ENCODE results near the gene EPYC.

The EPYC gene, protein sequence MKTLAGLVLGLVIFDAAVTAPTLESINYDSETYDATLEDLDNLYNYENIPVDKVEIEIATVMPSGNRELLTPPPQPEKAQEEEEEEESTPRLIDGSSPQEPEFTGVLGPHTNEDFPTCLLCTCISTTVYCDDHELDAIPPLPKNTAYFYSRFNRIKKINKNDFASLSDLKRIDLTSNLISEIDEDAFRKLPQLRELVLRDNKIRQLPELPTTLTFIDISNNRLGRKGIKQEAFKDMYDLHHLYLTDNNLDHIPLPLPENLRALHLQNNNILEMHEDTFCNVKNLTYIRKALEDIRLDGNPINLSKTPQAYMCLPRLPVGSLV

DNA sequence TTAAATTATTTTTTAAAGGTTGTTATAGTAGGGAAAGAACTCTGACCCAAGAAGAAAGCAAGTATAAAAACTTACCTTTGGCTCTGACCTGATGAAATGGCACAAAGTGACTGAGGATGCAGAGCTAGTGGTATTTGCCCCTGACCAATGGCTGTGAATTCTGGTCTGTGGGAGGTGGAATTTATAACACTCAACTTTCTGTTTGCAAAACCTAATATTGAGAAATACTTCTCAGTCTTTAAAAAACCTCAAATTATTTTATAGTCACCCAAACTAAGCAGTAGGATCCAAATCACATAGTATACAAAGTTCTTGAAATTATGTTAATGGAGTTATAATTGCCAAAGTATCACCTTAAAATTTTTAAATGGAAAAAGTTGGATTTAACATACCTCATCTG lies at the start of gene EPYC:
EPYC (minus strand) TSS at position 101 of the 400 bp plus-strand sequence. CDS start 2,407 bp downstream, outside the sequence.
- no peak for DNase-seq (ENCODE audit: low read depth in 2 of 2, low spot score in 1 of 2)

DNA sequence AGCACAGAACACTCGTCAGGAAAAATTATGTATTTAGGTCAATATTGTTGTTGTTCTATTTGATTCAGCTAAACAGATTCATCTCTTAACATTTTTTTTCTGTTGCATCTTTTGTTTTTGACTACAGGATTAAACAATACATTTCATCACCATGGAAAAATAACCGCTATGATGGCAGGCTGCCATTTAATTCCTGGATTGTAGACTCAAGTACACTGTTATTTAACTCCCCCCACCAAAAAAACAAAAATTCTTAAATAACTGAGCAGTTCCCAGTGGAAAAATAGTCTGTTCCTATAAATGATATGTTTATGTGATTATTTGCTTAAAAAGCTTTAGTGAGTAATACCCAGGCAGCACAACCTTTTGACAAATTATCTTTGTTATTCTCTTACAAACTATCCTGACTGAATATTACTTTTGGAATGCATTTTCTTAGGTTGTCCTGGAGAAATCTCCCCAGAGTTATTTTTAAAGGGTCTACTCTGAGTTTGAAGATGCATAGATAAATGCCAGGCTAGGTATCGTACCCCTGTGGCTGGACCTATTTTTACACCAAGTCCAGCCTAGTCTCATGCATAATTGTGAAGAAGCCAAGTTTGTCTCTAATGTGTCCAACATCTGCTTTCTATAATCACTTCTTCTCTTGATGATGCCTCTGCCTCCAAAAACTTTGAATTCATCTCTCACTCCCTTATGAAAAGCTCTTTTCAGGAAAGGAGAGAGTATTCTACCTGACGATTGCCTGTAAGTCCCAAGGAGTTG lies 49.4 kb upstream of the EPYC start:
- no peak for DNase-seq (ENCODE audit: low read depth in 2 of 2, low spot score in 1 of 2)

DNA sequence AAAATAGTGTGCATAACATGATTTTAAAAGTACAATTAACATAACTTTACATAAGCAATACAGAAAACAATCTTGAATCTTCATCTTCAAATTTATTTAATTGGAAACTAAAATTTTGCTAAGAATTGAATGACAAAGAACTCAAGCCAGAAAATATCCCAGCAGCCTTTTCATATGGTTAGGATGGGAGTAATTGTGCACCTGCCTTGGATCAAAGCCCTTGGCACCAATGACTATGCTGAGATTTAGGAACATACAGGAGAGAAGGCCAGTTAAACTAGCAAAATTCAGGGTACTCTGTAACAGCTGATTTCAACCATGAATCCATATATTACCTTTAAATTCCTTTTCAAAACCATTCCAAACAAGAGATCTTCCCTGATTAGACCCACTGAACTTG lies 47.3 kb upstream of the EPYC start:
- DNase-seq (ENCODE audit: low read depth in 2 of 2, low spot score in 1 of 2) = no peak

DNA sequence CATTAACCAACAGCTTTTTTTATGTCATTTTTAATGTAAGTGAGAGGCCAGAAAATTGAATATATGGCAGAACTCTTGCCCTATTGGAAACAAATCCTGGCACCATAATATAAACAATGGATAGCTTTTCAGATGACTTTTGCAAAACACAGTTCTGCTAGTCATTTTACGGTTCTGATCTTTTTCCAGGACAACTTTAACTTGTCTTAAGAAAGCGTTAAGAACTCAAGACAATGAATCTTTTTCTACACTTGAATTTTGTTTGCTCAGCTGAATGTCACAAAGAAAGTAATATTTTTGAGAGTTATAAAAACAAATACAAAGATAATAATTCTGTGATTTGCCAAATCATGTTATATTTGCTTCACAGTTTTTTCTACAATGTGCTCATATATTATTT lies 39.8 kb upstream of the EPYC start:
- DNase-seq (ENCODE audit: low read depth in 2 of 2, low spot score in 1 of 2) = no peak

DNA sequence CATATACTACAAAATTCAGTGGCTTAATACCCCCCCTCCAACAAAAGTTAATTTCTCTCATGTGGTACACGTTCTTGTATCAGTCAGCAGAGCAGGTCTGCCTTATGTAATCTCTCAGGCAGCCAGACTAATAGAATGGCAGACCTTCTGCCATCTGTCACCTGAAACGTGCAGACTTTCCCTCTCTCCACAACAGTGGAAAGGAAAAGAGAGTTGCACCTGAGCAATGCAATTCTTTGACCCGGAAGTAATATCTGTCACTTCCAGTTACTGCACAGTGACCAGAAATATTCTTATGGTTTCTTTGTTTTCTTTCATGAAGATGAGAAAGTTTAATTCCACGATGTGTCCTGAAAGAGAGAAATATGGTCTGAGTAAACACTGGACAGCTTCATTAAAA lies 38.6 kb upstream of the EPYC start:
- no peak for DNase-seq (ENCODE audit: low read depth in 2 of 2, low spot score in 1 of 2)

DNA sequence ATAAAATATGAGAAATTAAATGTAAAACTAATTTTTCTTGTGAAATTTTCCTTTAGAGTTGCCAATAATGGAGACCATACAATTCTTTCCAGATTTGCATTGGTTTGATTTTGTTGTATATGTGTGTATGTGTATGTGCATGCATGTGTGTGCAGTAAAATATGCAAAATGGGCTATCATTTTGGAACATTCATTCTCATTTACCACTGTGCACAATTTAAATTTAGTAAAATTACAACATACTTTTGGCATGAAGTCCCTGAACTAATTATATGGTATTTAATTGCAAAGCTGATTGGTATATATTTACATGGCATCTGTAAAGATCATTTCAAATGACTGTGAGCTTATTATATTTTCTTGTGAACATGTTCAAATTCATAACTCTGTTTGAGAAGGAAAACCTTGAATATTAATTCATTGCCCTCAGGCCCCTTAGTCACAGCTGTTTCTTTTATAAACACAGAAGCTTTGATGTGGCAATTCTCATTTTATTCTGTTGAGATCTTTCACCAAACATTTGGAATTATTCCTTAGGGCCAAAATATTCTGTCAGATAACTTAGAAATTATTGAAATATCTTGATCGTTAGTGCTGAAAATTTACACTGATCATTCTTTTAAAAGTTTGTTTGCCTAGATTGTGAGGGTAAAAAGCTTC lies 35.5 kb upstream of the EPYC start:
- no peak for DNase-seq (ENCODE audit: low read depth in 2 of 2, low spot score in 1 of 2)

DNA sequence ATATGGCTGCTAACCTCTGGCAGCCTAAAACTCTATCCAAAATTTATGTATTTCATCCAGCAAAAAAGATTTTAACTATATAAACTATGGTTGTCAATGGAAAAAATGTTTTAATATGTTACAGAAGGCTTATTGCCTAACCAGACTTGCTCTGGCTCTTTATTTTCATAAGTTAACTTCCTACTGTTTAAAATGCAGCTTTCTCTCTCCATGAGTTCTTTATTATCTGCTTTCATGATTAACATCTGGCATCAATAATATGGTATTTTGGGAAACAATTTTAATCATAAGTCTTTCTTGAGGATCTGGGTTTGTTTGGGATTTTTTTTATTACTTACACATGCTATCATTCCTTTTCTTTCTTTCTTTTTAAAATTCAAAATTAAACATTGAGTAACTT lies 32.5 kb upstream of the EPYC start:
- no peak for DNase-seq (ENCODE audit: low read depth in 2 of 2, low spot score in 1 of 2)

DNA sequence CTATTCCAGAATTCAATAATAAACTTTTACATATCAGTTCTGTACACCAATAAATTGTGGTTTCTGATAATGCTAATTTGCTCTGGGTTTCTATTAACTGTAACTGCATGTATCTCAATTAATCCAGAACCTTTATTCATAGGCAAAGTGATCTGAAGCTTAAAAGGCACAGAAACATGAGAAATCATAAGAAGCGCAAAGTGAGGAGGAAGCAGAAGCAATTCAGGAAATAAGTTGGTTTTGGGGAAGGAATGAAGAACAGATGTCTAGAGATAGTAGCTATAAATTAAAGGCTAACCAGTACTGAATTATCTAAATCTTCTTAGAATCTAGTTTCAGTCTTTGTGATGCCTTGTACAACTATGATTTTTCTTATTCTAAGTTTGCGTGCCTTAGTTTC lies 28.5 kb upstream of the EPYC start:
- DNase-seq (ENCODE audit: low read depth in 2 of 2, low spot score in 1 of 2) = no peak

GRCh38 chr12:91023326-91024004 lies 18.7 kb upstream of the EPYC start:
- no peak for DNase-seq (ENCODE audit: low read depth in 2 of 2, low spot score in 1 of 2)

DNA sequence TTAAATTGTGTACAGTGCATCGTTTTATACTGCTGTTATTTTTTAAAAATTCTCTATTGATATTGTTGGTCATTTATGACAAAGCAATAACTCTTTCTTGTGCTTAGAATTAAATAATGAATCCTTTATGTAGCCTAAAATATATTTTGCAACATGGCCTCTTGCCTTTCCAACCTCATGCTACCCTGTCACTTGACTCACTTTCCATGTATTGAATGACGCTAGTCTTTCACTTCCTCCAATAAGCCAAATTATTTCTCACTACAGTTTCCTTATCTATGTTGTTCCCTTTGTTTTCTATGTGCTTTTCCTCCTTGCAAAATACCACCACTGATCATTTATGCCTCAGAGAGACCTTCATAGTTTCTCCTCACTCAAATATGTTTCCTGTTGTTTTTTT lies 16.3 kb upstream of the EPYC start:
- DNase-seq (ENCODE audit: low read depth in 2 of 2, low spot score in 1 of 2) = no peak

DNA sequence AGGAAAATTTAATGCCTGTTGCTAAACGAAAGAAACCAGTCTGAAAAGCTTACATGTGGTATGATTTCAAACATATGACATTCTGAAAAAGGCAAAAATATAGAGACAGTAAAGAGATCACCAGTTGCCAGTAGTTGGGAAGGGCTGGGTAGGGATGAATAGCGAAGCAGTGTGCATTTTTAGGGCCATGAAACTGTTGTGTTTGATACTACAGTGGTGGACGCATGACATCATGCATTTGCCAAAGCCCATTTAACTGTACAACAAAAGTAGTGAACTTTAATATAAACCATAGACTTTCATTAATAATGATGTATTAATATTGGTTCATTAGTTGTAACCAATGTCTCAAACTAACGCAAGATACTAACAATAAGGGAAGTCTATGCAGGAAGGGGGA lies 14.7 kb upstream of the EPYC start:
- DNase-seq (ENCODE audit: low read depth in 2 of 2, low spot score in 1 of 2) = no peak

GRCh38 chr12:91017511-91018263 lies 12.9 kb upstream of the EPYC start:
- no peak for DNase-seq (ENCODE audit: low read depth in 2 of 2, low spot score in 1 of 2)

- DNase-seq (ENCODE audit: low read depth in 2 of 2, low spot score in 1 of 2) = no peak
Observed at GRCh38 chr12:91017043-91017442, 12.3 kb upstream of the EPYC start.

DNA sequence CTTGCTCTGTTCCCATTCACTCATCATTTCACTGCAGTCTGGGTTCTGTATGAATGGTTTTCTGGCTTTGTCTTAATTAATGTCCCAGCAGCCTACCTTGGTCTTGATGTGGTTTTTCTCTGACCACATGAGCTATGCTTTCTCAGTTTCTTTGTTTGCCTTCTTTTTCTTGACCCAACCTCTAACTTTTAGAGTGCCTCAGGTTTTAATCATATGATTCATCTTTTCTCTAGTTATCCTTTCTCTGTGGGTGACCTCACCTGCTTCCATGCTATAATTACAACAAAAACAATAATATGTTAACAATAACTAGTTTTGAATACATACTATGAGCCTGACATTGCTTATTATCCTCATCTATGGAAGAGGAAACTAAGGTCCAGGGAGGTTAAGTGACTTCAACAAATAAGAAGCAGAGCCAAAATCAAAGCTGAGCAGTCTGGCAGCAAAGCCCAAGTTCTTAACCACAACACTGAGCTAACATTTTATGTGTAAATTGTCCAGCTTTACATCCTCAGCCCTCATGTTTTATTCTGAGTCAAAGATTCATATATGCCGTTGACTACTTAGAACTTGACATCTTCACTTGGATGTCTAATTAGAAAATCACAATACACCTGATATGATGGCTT lies 4.7 kb upstream of the EPYC start:
- no peak for DNase-seq (ENCODE audit: low read depth in 2 of 2, low spot score in 1 of 2)

GRCh38 chr12:91007531-91008290 lies 2.9 kb upstream of the EPYC start:
- DNase-seq (ENCODE audit: low read depth in 2 of 2, low spot score in 1 of 2) = no peak

GRCh38 chr12:91003737-91004136 lies 1.0 kb downstream of the EPYC start:
- DNase-seq (ENCODE audit: low read depth in 2 of 2, low spot score in 1 of 2) = no peak

GRCh38 chr12:91001306-91001705 lies 3.5 kb downstream of the EPYC start:
- no peak for DNase-seq (ENCODE audit: low read depth in 2 of 2, low spot score in 1 of 2)

DNA sequence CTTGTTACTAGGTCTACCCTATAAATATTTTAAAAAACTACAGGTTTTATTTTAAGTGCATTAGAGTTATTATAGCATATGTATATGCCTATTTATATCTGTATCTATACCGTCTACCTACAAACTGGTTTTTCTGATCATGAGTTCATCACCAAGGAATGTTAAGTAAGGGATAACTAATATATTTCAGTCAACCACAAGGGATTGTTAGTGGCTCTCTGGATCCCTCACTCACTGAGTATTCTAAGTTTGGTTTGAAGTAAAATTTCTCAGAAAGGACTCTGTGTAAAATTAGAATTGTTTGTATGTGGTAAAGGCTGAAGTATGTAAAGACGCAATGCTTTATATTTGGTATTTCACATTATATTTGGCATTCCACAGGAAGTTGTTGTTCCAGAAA lies 4.8 kb downstream of the EPYC start:
- no peak for DNase-seq (ENCODE audit: low read depth in 2 of 2, low spot score in 1 of 2)

DNA sequence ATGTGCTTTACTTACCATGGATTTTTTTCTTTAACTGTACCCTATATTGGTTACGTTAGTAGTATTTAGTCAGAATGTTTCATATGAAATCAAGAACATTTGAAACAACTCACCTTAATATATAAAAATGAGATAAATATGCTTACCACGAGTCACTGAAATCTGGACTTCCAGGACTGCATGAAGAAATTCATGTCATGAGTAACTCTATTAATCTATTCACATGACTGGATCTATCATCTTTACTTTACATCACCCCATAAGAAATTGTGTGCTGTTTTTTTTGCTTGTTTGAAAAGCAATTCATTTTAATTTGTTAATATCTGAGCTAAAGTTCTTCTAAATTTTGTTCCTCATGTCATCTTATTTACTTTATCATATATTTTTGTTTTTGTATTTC lies 5.2 kb downstream of the EPYC start:
- no peak for DNase-seq (ENCODE audit: low read depth in 2 of 2, low spot score in 1 of 2)

DNA sequence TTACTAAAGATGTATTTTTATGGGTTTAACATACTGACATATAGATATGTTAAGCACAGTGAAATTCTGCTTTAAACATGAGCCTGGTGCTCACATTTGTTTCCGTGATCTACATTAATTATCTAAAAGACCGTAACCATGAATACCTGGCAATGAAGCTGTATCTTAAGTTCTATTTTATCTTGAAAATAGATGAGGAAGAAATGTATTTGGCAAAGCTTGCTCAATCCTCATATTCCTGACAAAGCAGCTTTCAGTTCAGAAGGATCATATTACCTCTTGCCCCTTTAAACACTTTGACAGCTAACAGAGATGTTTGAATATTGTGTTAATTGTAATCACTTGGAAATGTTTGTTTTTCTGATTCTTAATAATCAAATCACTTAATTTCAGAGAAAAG lies 9.8 kb downstream of the EPYC start:
- no peak for DNase-seq (ENCODE audit: low read depth in 2 of 2, low spot score in 1 of 2)
